Neuronal stem cell (in vitro differentiated cells): Measurements from ENCODE around the gene MYCL.

ENCODE experiments used
- DNase-seq: peaks from one replicate; pipeline ENCODE4 v3.0.0-alpha.2; 2013; ENCODE audit warnings: low spot score
- H2AFZ ChIP-seq: one replicate; pipeline ENCODE4 v1.6.1; 2013; ENCODE audit warnings: mild to moderate bottlenecking, low read length, inconsistent platforms
- H2AK5ac ChIP-seq: 2 replicates; pipeline ENCODE4 v1.6.1; 2013; ENCODE audit warnings: low read depth, mild to moderate bottlenecking, inconsistent platforms, low read length, moderate library complexity, mixed read lengths
- H2BK120ac ChIP-seq: 2 replicates; pipeline ENCODE4 v1.6.1; 2013; ENCODE audit warnings: low read depth, mild to moderate bottlenecking, inconsistent platforms, low read length, moderate library complexity, mixed read lengths
- H2BK12ac ChIP-seq: one replicate; pipeline ENCODE4 v1.6.1; 2013; ENCODE audit warnings: low read length, inconsistent platforms
- H2BK15ac ChIP-seq: 2 replicates; pipeline ENCODE4 v1.6.1; 2013; ENCODE audit warnings: mild to moderate bottlenecking, low read length, inconsistent platforms, mixed read lengths
- H2BK5ac ChIP-seq: one replicate; pipeline ENCODE4 v1.6.1; 2013; ENCODE audit warnings: inconsistent platforms, mild to moderate bottlenecking, low read length, moderate library complexity
- H3K14ac ChIP-seq: one replicate; pipeline ENCODE4 v1.6.1; 2013; ENCODE audit warnings: low read length, inconsistent platforms
- H3K18ac ChIP-seq: 2 replicates; pipeline ENCODE4 v1.6.1; 2013; ENCODE audit warnings: low read length, inconsistent platforms
- H3K23ac ChIP-seq: 2 replicates; pipeline ENCODE4 v1.6.1; 2013; ENCODE audit warnings: low read depth, mild to moderate bottlenecking, mixed read lengths, low read length, inconsistent platforms; ENCODE audit not compliant: poor library complexity
- H3K27ac ChIP-seq: replicated peaks from 3 replicates; pipeline ENCODE4 v1.5.1; 2013; ENCODE audit warnings: low read length, inconsistent platforms
- H3K27me3 ChIP-seq, 3 experiments: 2 replicates each; pipeline ENCODE4 v1.6.1; 2013; ENCODE audit warnings: low read length in 3 of 3, mild to moderate bottlenecking in 2 of 3, inconsistent platforms in 1 of 3, low read depth in 1 of 3, mixed read lengths in 1 of 3, moderate library complexity in 1 of 3; ENCODE audit not compliant: control insufficient read depth in 3 of 3, insufficient read depth in 3 of 3
- H3K36me3 ChIP-seq, 2 donors: replicated peaks in 1 of 2; 2 replicates each; pipeline ENCODE4 v1.6.1; 2013; ENCODE audit warnings: low read length in 2 of 2; ENCODE audit not compliant: control insufficient read depth in 2 of 2, insufficient read depth in 2 of 2
- H3K4ac ChIP-seq: 2 replicates; pipeline ENCODE4 v1.6.1; 2013; ENCODE audit warnings: inconsistent platforms, mild to moderate bottlenecking, low read length, moderate library complexity
- H3K4me1 ChIP-seq, 2 donors: 1 replicate in 1 of 2; 2 replicates in 1 of 2; pipeline ENCODE4 v1.6.1; 2013; ENCODE audit warnings: low read length in 2 of 2, low read depth in 1 of 2; ENCODE audit not compliant: control insufficient read depth in 2 of 2, insufficient read depth in 1 of 2
- H3K4me2 ChIP-seq: one replicate; pipeline ENCODE4 v1.6.1; 2013; ENCODE audit warnings: mild to moderate bottlenecking, low read length, inconsistent platforms; ENCODE audit not compliant: insufficient read depth, poor library complexity, severe bottlenecking
- H3K4me3 ChIP-seq, 2 donors: 2 replicates each; pipeline ENCODE4 v1.5.1; 2013; ENCODE audit warnings: low read length in 2 of 2, mild to moderate bottlenecking in 2 of 2, inconsistent platforms in 1 of 2, moderate library complexity in 1 of 2
- H3K79me1 ChIP-seq: one replicate; pipeline ENCODE4 v1.6.1; 2013; ENCODE audit warnings: low read depth, mild to moderate bottlenecking, inconsistent platforms, low read length, moderate library complexity
- H3K9ac ChIP-seq: one replicate; pipeline ENCODE4 v1.6.1; 2013; ENCODE audit warnings: mild to moderate bottlenecking, low read depth, low read length, inconsistent platforms; ENCODE audit not compliant: poor library complexity
- H3K9me3 ChIP-seq, 2 donors: replicated peaks in 1 of 2; 2 replicates each; pipeline versions ENCODE3 to v1.6.1; 2013; ENCODE audit warnings: low read length in 2 of 2, mild to moderate bottlenecking in 2 of 2, inconsistent platforms in 1 of 2, low read depth in 1 of 2, mixed read lengths in 1 of 2, moderate library complexity in 1 of 2; ENCODE audit not compliant: control insufficient read depth in 2 of 2, insufficient read depth in 1 of 2
- H4K8ac ChIP-seq: one replicate; pipeline ENCODE4 v1.6.1; 2013; ENCODE audit warnings: low read depth, mild to moderate bottlenecking, inconsistent platforms, low read length, moderate library complexity
- H4K91ac ChIP-seq: one replicate; pipeline ENCODE4 v1.6.1; 2013; ENCODE audit warnings: low read length, low read depth, mild to moderate bottlenecking, inconsistent platforms; ENCODE audit not compliant: poor library complexity
- WGBS, 2 donors: extraction: QIAGEN DNeasy Blood & Tissue Kit; methylation state at CpG; one replicate each; pipeline ENCODE4 v1.1.7; 2013; ENCODE audit warnings: missing lambda C conversion rate in 2 of 2, mixed read lengths in 1 of 2; ENCODE audit not compliant: insufficient read length in 2 of 2, insufficient replicate concordance in 1 of 2; ENCODE audit errors: extremely low coverage in 2 of 2; 5-methylcytosine and 5-hydroxymethylcytosine counted together

The MYCL gene

GRCh38 chr1:39940253-39940652 is 38.5 kb upstream of the MYCL start:
- Histone ChIP-seq H3K4ac (no peak overlapping the region), H3K4me1 (no peaks in the 10 kb centered on the region), H3K79me1 (no peaks in the 10 kb centered on the region), H3K36me3 (no peaks in the 10 kb centered on the region), H2BK120ac (no peak overlapping the region), H3K9me3 (peaks cover 0 to 7% of the 10 kb centered on the region in 2 donors), H3K4me3 (no peak overlapping the region), H3K4me2 (no peak overlapping the region), H2AK5ac (no peak overlapping the region), H3K23ac (peak overlapping the region; percentile 2), H3K27me3 (peaks cover 0 to 19% (median 0%) of the 10 kb centered on the region in 3 experiments), H3K14ac (no peak overlapping the region), H2AFZ (no peak overlapping the region), H2BK12ac (no peak overlapping the region), H2BK5ac (no peak overlapping the region), H4K8ac (no peak overlapping the region), H2BK15ac (no peak overlapping the region), H3K27ac (no peak overlapping the region), H3K9ac (no peak overlapping the region), H4K91ac (no peak overlapping the region), H3K18ac (no peak overlapping the region)
- WGBS, 2 donors, result no CpG with 5 or more reads among the region's 5 CpGs
- DNase-seq, result no peak

- no CpG with 5 or more reads among the region's 8 CpGs for WGBS, 2 donors
- no peak overlapping the region for H3K4me2 ChIP-seq
Observed at GRCh38 chr1:39938856-39939255, 37.1 kb upstream of the MYCL start.

GRCh38 chr1:39936724-39937491 is 35.2 kb upstream of the MYCL start:
- Histone ChIP-seq H2AK5ac (no peak overlapping the region), H3K36me3 (no peaks in the 10 kb centered on the region), H3K18ac (peak overlapping the region; percentile 34), H3K4ac (no peak overlapping the region), H3K4me2 (no peak overlapping the region), H3K27ac (no peak overlapping the region), H3K14ac (no peak overlapping the region), H2BK5ac (no peak overlapping the region), H2AFZ (peak overlapping the region; percentile 20), H2BK12ac (no peak overlapping the region), H4K91ac (no peak overlapping the region), H3K27me3 (peaks cover 0 to 14% (median 0%) of the 10 kb centered on the region in 3 experiments), H2BK15ac (no peak overlapping the region), H3K4me3 (no peak overlapping the region), H2BK120ac (no peak overlapping the region), H3K9me3 (peaks cover 0 to 7% of the 10 kb centered on the region in 2 donors), H3K23ac (no peak overlapping the region), H3K9ac (peak overlapping the region; percentile 13), H3K79me1 (no peaks in the 10 kb centered on the region), H4K8ac (no peak overlapping the region), H3K4me1 (no peaks in the 10 kb centered on the region)
- no CpG with 5 or more reads among the region's 2 CpGs for WGBS, 2 donors
- no peak for DNase-seq

More at GRCh38 chr1:39938856-39939255, 37.1 kb upstream of the MYCL start:
- Histone ChIP-seq H2BK120ac (no peak overlapping the region), H3K36me3 (no peaks in the 10 kb centered on the region), H3K4me1 (no peaks in the 10 kb centered on the region), H2AFZ (no peak overlapping the region), H3K4me3 (no peak overlapping the region), H4K91ac (no peak overlapping the region), H3K9me3 (peaks cover 0 to 7% of the 10 kb centered on the region in 2 donors), H2BK12ac (no peak overlapping the region), H3K14ac (no peak overlapping the region), H2AK5ac (no peak overlapping the region), H3K27me3 (peaks cover 0 to 19% (median 0%) of the 10 kb centered on the region in 3 experiments), H3K79me1 (no peaks in the 10 kb centered on the region), H3K27ac (no peak overlapping the region), H3K23ac (no peak overlapping the region), H3K9ac (no peak overlapping the region), H2BK5ac (no peak overlapping the region), H2BK15ac (no peak overlapping the region), H4K8ac (no peak overlapping the region), H3K18ac (peak overlapping the region; percentile 17), H3K4ac (no peak overlapping the region)
- no peak for DNase-seq

- Histone ChIP-seq H3K9ac (no peak overlapping the region), H2BK5ac (no peak overlapping the region), H3K4me2 (no peak overlapping the region), H3K4me1 (no peaks in the 10 kb centered on the region), H3K9me3 (peaks cover 0 to 7% of the 10 kb centered on the region in 2 donors), H3K4me3 (no peak overlapping the region), H2BK15ac (no peak overlapping the region), H3K4ac (no peak overlapping the region), H2AK5ac (no peak overlapping the region), H3K18ac (no peak overlapping the region), H2AFZ (no peak overlapping the region), H2BK120ac (no peak overlapping the region), H3K27ac (no peak overlapping the region), H3K14ac (no peak overlapping the region), H3K23ac (no peak overlapping the region), H4K8ac (no peak overlapping the region), H3K79me1 (no peaks in the 10 kb centered on the region), H3K36me3 (no peaks in the 10 kb centered on the region), H4K91ac (no peak overlapping the region), H3K27me3 (no peaks in the 10 kb centered on the region), H2BK12ac (no peak overlapping the region)
- DNase-seq, result no peak
- no CpG with 5 or more reads among the region's 12 CpGs for WGBS, 2 donors
Observed at GRCh38 chr1:39933956-39934941, 32.5 kb upstream of the MYCL start.
